Endothelial cell of umbilical vein (primary cell): ENCODE measurements around the gene CBFA2T3. TPM values are rescaled to one million over a fixed set of nuclear protein-coding genes. Genes with fewer than 3 reads are reported as not detected.

Experiments used
- BruUV-seq: library from RNA; stranded (reverse); fragments of 400-500 nt; replicated peaks from 2 replicates; lab custom pipeline; 2021; lab: Mats Ljungman, UMichigan
- CTCF ChIA-PET: fragments of 300-600, 350-600 bp; sonication (Branson Sonifier 250); formaldehyde crosslinking; loops from one replicate; lab custom pipeline; 2021; ENCODE audit warnings: antibody characterized with exemption, inconsistent platforms; lab: Charles Lee
- POLR2A ChIA-PET: fragments of 300-600, 350-600 bp; sonication (Branson Sonifier 250); formaldehyde crosslinking; loops from one replicate; lab custom pipeline; 2021; ENCODE audit warnings: antibody characterized with exemption, inconsistent platforms; lab: Charles Lee
- DNase-seq: peaks from one replicate; pipeline ENCODE4 v3.0.0-alpha.2; 2011; ENCODE audit warnings: low read depth, low spot score
- FAIRE-seq: peaks from 2 replicates; lab custom pipeline; 2011; peaks lifted over from hg19 to GRCh38; lab: Jason Lieb, UNC
- H2AFZ ChIP-seq: 2 replicates; pipeline ENCODE4 v1.6.0; 2012; ENCODE audit warnings: low read depth, low read length, control low read depth, inconsistent platforms
- H3K27ac ChIP-seq: 2 replicates; pipeline ENCODE4 v1.5.1; 2011; ENCODE audit warnings: low read depth, mild to moderate bottlenecking, control low read depth, low read length, moderate library complexity; ENCODE audit not compliant: insufficient read depth
- H3K27me3 ChIP-seq, 2 experiments: 2 replicates each; pipeline versions ENCODE4 v1.6.0 to v1.6.1; 2011; ENCODE audit warnings: low read length in 2 of 2, mixed read lengths in 1 of 2; ENCODE audit not compliant: control insufficient read depth in 2 of 2, insufficient read depth in 2 of 2
- H3K36me3 ChIP-seq, 2 experiments: 2 replicates in 1 of 2; 3 replicates in 1 of 2; pipeline ENCODE4 v1.5.1; 2011; ENCODE audit warnings: low read length in 2 of 2, mild to moderate bottlenecking in 1 of 2, moderate library complexity in 1 of 2; ENCODE audit not compliant: control insufficient read depth in 2 of 2, insufficient read depth in 2 of 2; ENCODE audit errors: extremely low read depth in 1 of 2
- H3K4me1 ChIP-seq: 3 replicates; pipeline ENCODE4 v1.5.1; 2011; ENCODE audit warnings: mild to moderate bottlenecking, low read length; ENCODE audit not compliant: control insufficient read depth, insufficient read depth; ENCODE audit errors: extremely low read depth
- H3K4me2 ChIP-seq: 2 replicates; pipeline ENCODE4 v1.6.1; 2011; ENCODE audit warnings: low read length, control low read depth, mixed read lengths; ENCODE audit not compliant: insufficient read depth
- H3K4me3 ChIP-seq, 3 experiments: fragments of 200-600 bp in 1 of 3; sonication (generic), shearing (Covaris generic) in 1 of 3; replicated peaks in 1 of 3; 2 replicates each; pipeline ENCODE4 v1.5.1; 2011 to 2016; ENCODE audit warnings: control low read depth in 3 of 3, low read length in 3 of 3, mild to moderate bottlenecking in 2 of 3, inconsistent platforms in 1 of 3, low read depth in 1 of 3, moderate library complexity in 1 of 3; ENCODE audit not compliant: insufficient read depth in 1 of 3
- H3K79me2 ChIP-seq: 2 replicates; pipeline ENCODE4 v1.6.0; 2012; ENCODE audit warnings: low read length, inconsistent platforms; ENCODE audit not compliant: control insufficient read depth, insufficient read depth
- H3K9ac ChIP-seq: replicated peaks from 2 replicates; pipeline ENCODE3; 2011; ENCODE audit warnings: low read length, control low read depth; ENCODE audit not compliant: insufficient read depth; ENCODE audit errors: extremely low read depth
- H3K9me1 ChIP-seq: replicated peaks from 3 replicates; pipeline ENCODE4 v1.6.0; 2011; ENCODE audit warnings: mild to moderate bottlenecking, low read length; ENCODE audit not compliant: control insufficient read depth, insufficient read depth; ENCODE audit errors: extremely low read depth
- H3K9me3 ChIP-seq: replicated peaks from 2 replicates; pipeline ENCODE4 v1.5.1; 2012; ENCODE audit warnings: low read length, inconsistent platforms; ENCODE audit not compliant: control insufficient read depth, insufficient read depth
- H4K20me1 ChIP-seq: replicated peaks from 2 replicates; pipeline ENCODE3; 2011; ENCODE audit warnings: mild to moderate bottlenecking, low read length; ENCODE audit not compliant: control insufficient read depth, insufficient read depth; ENCODE audit errors: extremely low read depth
- CTCF ChIP-seq, 2 donors: IDR thresholded peaks; 1 replicate in 1 of 2; 2 replicates in 1 of 2; pipeline ENCODE4 v1.5.1; 2011; ENCODE audit warnings: low read length in 2 of 2, mild to moderate bottlenecking in 2 of 2, moderate library complexity in 2 of 2, control low read depth in 1 of 2, inconsistent platforms in 1 of 2, low read depth in 1 of 2; ENCODE audit not compliant: insufficient read depth in 1 of 2; ENCODE audit errors: extremely low read depth in 1 of 2
- EZH2 ChIP-seq: IDR thresholded peaks from 2 replicates; pipeline ENCODE4 v1.6.1; 2012; ENCODE audit warnings: borderline replicate concordance, low read depth, mild to moderate bottlenecking, moderate library complexity, low read length, inconsistent platforms; ENCODE audit not compliant: severe bottlenecking
- FOS ChIP-seq: IDR thresholded peaks from 2 replicates; pipeline ENCODE4 v1.6.1; 2011; ENCODE audit warnings: mild to moderate bottlenecking, low read length, moderate library complexity, borderline replicate concordance; ENCODE audit not compliant: insufficient read depth
- GATA2 ChIP-seq: IDR thresholded peaks from 2 replicates; pipeline ENCODE4 v1.7.0; 2011; ENCODE audit warnings: low read depth, mild to moderate bottlenecking, moderate library complexity, mixed read lengths, low read length; ENCODE audit not compliant: insufficient read length, insufficient read depth
- JUN ChIP-seq: IDR thresholded peaks from 2 replicates; pipeline ENCODE4 v1.6.1; 2011; ENCODE audit warnings: borderline replicate concordance, low read depth; ENCODE audit not compliant: insufficient read length, insufficient read depth
- MYC ChIP-seq: IDR thresholded peaks from one replicate; pipeline ENCODE4 v1.6.1; 2011; ENCODE audit warnings: mild to moderate bottlenecking, low read depth, low read length
- POLR2A ChIP-seq: IDR thresholded peaks from 2 replicates; pipeline ENCODE4 v1.6.1; 2012; ENCODE audit warnings: low read depth, mild to moderate bottlenecking, control low read depth, low read length
- POLR2AphosphoS5 ChIP-seq: IDR thresholded peaks from 2 replicates; pipeline ENCODE4 v1.6.1; 2012; ENCODE audit warnings: low read depth, mild to moderate bottlenecking, control low read depth, low read length, moderate library complexity; ENCODE audit not compliant: insufficient read depth
- dilution Hi-C: fragments of 300-500 bp; cut with MboI; formaldehyde crosslinking; loops from one replicate; pipeline ENCODE4 v1.15.0; 2019; ENCODE audit warnings: low sequenced_read_pairs; ENCODE audit not compliant: extremely low pct_ligation_motif_present
- intact Hi-C: fragments of 100-400 bp; cut with micrococcal nuclease; formaldehyde crosslinking; loops from one replicate; pipeline ENCODE4 v1.10.0; 2022
- polyA plus RNA-seq, 4 experiments: library from polyadenylated mRNA; depleted of rRNA in 3 of 4; stranded (reverse) in 3 of 4; unstranded in 1 of 4; fragments of >200 nt; gene quantifications; 2 replicates each; pipeline versions ENCODE4 v1.2.1 to v1.2.3, GENCODE V29; 2011 to 2012; ENCODE audit warnings: missing spikeins in 1 of 4
- total RNA-seq: library from RNA; stranded (reverse); gene quantifications from 2 replicates; pipeline ENCODE4 v1.2.3, GENCODE V29; 2021
- TF ChIP-seq, protein P1 (sequence below): IDR thresholded peaks from 2 replicates; pipeline ENCODE4 v1.6.1; 2011; ENCODE audit not compliant: insufficient read depth, insufficient read length

The CBFA2T3 gene
- total and polyA plus RNA-seq, 2 donors (not counting 3 experiments of a cell fraction or from before 2014, with no cell fraction given) = not detected

DNA sequence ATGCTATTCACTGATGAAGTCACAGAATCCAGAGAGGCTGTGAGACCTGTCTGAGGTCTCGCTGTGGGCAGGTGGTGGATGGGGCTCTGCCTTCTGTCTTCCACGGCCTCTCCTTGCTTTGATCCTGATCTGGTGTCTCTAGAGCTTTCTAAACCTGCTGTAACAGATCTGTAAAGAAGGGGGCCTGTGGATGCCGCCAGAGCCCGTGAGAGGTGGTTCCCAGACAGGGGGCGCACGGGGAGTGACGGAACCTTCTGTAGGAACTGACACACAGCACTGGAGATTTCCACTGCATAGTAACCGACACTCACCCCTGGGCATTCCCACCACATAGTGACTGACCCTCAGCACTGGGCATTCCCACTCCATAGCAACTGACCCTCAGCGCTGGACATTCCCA lies 16.0 kb downstream of the CBFA2T3 start:
- no peak overlapping the region for H3K27ac ChIP-seq
- dilution Hi-C loops = loop anchor here (25.0 kb wide), 1 partner anchor 176 kb away; no protein-coding TSS in a partner anchor
- no peak overlapping the region for H3K4me3 ChIP-seq
- POLR2A ChIA-PET = no interaction called here
- DNase-seq = no peak
- no peak overlapping the region for H3K9ac ChIP-seq
- no peaks in the 10 kb centered on the region for H3K9me1 ChIP-seq
- TF ChIP-seq POLR2A = no peak
- TF ChIP-seq JUN = no peak
- TF ChIP-seq, protein P1, sequence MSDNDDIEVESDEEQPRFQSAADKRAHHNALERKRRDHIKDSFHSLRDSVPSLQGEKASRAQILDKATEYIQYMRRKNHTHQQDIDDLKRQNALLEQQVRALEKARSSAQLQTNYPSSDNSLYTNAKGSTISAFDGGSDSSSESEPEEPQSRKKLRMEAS = no peak
- TF ChIP-seq EZH2 = no peak
- no peak for TF ChIP-seq GATA2
- no peak for TF ChIP-seq POLR2AphosphoS5
- no peak for TF ChIP-seq FOS
- no peak for TF ChIP-seq CTCF (IDR thresholded peaks at IDR 0.05; ENCODE audit: extremely low read depth in 1 of 2, insufficient read depth in 1 of 2, low read depth in 1 of 2, low read length in 2 of 2)
- no peak for TF ChIP-seq MYC
- H3K9me3 ChIP-seq = no peaks in the 10 kb centered on the region
- no peak for FAIRE-seq
- no peak overlapping the region for H3K4me2 ChIP-seq
- no peaks in the 10 kb centered on the region for H3K27me3 ChIP-seq
- H2AFZ ChIP-seq = no peak overlapping the region
- H3K36me3 ChIP-seq = no peaks in the 10 kb centered on the region
- H3K4me1 ChIP-seq = no peaks in the 10 kb centered on the region
- no TSS peak for BruUV-seq
- no peaks in the 10 kb centered on the region for H4K20me1 ChIP-seq
- CTCF ChIA-PET = no interaction called here
- intact Hi-C loops = no loop called here
- no peaks in the 10 kb centered on the region for H3K79me2 ChIP-seq
